ENCODE measurements around the gene TMPRSS9. TPM values are rescaled to one million over a fixed set of nuclear protein-coding genes. Genes with fewer than 3 reads are reported as not detected.

The TMPRSS9 gene
- polyA plus RNA-seq, 1 donor from 2014 or later = not detected

DNA sequence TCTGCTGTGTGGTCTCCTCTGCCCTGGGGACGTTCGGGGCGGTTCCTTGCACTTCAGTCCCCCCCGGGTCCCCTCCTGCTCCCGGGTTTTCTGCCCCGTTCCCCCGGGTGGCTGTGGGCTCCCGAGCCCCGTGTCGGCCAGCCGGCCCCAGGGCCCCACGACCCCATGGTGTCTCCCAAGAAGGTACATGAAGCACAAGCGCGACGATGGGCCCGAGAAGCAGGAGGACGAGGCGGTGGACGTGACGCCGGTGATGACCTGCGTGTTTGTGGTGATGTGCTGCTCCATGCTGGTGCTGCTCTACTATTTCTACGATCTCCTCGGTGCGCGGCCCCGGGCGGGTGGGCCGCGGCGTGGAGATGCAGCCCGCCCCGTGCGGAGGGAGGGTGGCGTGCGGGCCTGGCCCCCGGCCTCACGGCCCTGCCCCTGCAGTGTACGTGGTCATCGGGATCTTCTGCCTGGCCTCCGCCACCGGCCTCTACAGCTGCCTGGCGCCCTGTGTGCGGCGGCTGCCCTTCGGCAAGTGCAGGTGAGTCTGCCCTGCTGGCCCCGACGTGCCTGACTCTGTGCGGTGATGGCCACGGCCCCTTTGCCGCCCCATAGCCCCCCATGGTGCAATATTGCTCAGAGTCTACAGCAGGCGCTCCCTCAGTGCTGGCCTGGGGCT is 20.3 kb upstream of the TMPRSS9 start:
- TF ChIP-seq MXI1 (conservative IDR thresholded peaks at IDR 0.05; ENCODE audit: poor library complexity, severe bottlenecking) (no peak), EZH2 (IDR thresholded peaks at IDR 0.05; ENCODE audit: borderline replicate concordance, insufficient read depth, low read length, poor library complexity, severe bottlenecking) (no peak), RAD21 (conservative IDR thresholded peaks at IDR 0.05) (no peak), TAF1 (IDR thresholded peaks at IDR 0.05; ENCODE audit: low read depth) (no peak), EP300 (conservative IDR thresholded peaks at IDR 0.05; ENCODE audit: poor library complexity, severe bottlenecking) (no peak), SMC3 (conservative IDR thresholded peaks at IDR 0.05; ENCODE audit: poor library complexity) (no peak), POLR2AphosphoS5 (IDR thresholded peaks at IDR 0.05) (no peak)
- TF ChIP-seq, protein P1, sequence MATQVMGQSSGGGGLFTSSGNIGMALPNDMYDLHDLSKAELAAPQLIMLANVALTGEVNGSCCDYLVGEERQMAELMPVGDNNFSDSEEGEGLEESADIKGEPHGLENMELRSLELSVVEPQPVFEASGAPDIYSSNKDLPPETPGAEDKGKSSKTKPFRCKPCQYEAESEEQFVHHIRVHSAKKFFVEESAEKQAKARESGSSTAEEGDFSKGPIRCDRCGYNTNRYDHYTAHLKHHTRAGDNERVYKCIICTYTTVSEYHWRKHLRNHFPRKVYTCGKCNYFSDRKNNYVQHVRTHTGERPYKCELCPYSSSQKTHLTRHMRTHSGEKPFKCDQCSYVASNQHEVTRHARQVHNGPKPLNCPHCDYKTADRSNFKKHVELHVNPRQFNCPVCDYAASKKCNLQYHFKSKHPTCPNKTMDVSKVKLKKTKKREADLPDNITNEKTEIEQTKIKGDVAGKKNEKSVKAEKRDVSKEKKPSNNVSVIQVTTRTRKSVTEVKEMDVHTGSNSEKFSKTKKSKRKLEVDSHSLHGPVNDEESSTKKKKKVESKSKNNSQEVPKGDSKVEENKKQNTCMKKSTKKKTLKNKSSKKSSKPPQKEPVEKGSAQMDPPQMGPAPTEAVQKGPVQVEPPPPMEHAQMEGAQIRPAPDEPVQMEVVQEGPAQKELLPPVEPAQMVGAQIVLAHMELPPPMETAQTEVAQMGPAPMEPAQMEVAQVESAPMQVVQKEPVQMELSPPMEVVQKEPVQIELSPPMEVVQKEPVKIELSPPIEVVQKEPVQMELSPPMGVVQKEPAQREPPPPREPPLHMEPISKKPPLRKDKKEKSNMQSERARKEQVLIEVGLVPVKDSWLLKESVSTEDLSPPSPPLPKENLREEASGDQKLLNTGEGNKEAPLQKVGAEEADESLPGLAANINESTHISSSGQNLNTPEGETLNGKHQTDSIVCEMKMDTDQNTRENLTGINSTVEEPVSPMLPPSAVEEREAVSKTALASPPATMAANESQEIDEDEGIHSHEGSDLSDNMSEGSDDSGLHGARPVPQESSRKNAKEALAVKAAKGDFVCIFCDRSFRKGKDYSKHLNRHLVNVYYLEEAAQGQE (IDR thresholded peaks at IDR 0.05; ENCODE audit: borderline replicate concordance) = no peak
- TF ChIP-seq, protein P2, sequence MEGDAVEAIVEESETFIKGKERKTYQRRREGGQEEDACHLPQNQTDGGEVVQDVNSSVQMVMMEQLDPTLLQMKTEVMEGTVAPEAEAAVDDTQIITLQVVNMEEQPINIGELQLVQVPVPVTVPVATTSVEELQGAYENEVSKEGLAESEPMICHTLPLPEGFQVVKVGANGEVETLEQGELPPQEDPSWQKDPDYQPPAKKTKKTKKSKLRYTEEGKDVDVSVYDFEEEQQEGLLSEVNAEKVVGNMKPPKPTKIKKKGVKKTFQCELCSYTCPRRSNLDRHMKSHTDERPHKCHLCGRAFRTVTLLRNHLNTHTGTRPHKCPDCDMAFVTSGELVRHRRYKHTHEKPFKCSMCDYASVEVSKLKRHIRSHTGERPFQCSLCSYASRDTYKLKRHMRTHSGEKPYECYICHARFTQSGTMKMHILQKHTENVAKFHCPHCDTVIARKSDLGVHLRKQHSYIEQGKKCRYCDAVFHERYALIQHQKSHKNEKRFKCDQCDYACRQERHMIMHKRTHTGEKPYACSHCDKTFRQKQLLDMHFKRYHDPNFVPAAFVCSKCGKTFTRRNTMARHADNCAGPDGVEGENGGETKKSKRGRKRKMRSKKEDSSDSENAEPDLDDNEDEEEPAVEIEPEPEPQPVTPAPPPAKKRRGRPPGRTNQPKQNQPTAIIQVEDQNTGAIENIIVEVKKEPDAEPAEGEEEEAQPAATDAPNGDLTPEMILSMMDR (IDR thresholded peaks at IDR 0.05; ENCODE audit: poor library complexity, severe bottlenecking) = no peak
- H3K27me3 ChIP-seq (ENCODE audit: insufficient read depth, low read depth, low read length) = no peaks in the 10 kb centered on the region
- H3K9me3 ChIP-seq (ENCODE audit: low read length) = no peaks in the 10 kb centered on the region
- no peaks in the 10 kb centered on the region for H4K20me1 ChIP-seq (ENCODE audit: insufficient read depth)
- H3K79me2 ChIP-seq (replicated peaks; ENCODE audit: insufficient read depth, low read length) = peaks cover 4% of the 10 kb centered on the region
- H3K36me3 ChIP-seq (ENCODE audit: insufficient read depth, low read length) = no peaks in the 10 kb centered on the region
- no peaks in the 10 kb centered on the region for H3F3A ChIP-seq (ENCODE audit: insufficient read depth, low read length, poor library complexity, severe bottlenecking)
- no peak overlapping the region for H3K4me3 ChIP-seq (ENCODE audit: low read length)
- no peak overlapping the region for H2AFZ ChIP-seq (ENCODE audit: low read depth, low read length)
- no peak overlapping the region for H3K4me2 ChIP-seq (ENCODE audit: low read length)
- H3K9ac ChIP-seq (ENCODE audit: low read length) = no peak overlapping the region
- H3K9me2 ChIP-seq (ENCODE audit: insufficient read depth, low read length) = no peaks in the 10 kb centered on the region
- no peak overlapping the region for H3K27ac ChIP-seq (ENCODE audit: low read length)

DNA sequence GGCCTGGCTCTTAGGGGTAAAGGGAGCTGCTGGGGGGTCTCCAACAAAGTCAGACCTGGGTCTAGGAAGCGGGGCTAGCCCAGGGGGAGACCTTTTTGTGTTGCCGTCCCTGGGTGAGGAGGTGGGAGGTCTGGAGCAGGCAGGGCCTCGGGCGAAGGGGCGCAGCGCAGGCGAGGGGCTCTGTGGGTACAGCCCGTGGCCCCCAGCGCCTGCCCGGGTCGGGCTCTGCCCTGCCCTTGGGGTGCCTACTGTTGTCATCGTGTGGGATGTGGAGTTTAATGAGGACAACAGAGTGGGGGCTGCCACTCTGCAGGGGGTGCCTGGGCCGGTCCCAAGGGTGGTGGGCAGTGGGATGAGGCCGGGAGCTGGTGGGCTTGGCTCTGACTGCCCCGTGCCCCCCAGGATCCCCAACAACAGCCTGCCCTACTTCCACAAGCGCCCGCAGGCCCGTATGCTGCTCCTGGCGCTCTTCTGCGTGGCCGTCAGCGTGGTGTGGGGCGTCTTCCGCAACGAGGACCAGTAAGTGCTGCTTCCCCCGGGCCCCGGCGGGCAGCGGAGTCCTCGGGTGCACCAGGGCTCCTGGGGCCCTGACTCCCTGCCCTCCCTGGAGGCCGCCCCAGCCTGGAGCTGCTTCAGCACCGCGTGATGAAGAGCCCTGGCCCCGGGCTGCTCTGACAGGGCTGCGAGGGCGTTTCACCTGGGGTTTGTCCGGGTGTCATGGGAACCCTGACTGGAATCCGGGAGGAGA is 19.4 kb upstream of the TMPRSS9 start:
- H3K4me2 ChIP-seq (ENCODE audit: low read length) = no peak overlapping the region
- H3K4me3 ChIP-seq (ENCODE audit: low read length) = no peak overlapping the region
- H3K9me3 ChIP-seq (ENCODE audit: low read length) = no peaks in the 10 kb centered on the region
- H3K27ac ChIP-seq (ENCODE audit: low read length) = no peak overlapping the region
- peaks cover 3% of the 10 kb centered on the region for H3K36me3 ChIP-seq (ENCODE audit: insufficient read depth, low read length)
- no peaks in the 10 kb centered on the region for H3F3A ChIP-seq (ENCODE audit: insufficient read depth, low read length, poor library complexity, severe bottlenecking)
- no peaks in the 10 kb centered on the region for H3K27me3 ChIP-seq (ENCODE audit: insufficient read depth, low read depth, low read length)
- H3K9me2 ChIP-seq (ENCODE audit: insufficient read depth, low read length) = no peaks in the 10 kb centered on the region
- H3K9ac ChIP-seq (ENCODE audit: low read length) = no peak overlapping the region
- TF ChIP-seq SMC3 (conservative IDR thresholded peaks at IDR 0.05; ENCODE audit: poor library complexity) (no peak), TAF1 (IDR thresholded peaks at IDR 0.05; ENCODE audit: low read depth) (no peak), EZH2 (IDR thresholded peaks at IDR 0.05; ENCODE audit: borderline replicate concordance, insufficient read depth, low read length, poor library complexity, severe bottlenecking) (no peak), EP300 (conservative IDR thresholded peaks at IDR 0.05; ENCODE audit: poor library complexity, severe bottlenecking) (no peak), POLR2AphosphoS5 (IDR thresholded peaks at IDR 0.05) (no peak), MXI1 (conservative IDR thresholded peaks at IDR 0.05; ENCODE audit: poor library complexity, severe bottlenecking) (no peak), RAD21 (conservative IDR thresholded peaks at IDR 0.05) (no peak)
- TF ChIP-seq, protein P2 (IDR thresholded peaks at IDR 0.05; ENCODE audit: poor library complexity, severe bottlenecking) = no peak
- H4K20me1 ChIP-seq (ENCODE audit: insufficient read depth) = no peaks in the 10 kb centered on the region
- H3K79me2 ChIP-seq (replicated peaks; ENCODE audit: insufficient read depth, low read length) = peaks cover 4% of the 10 kb centered on the region
- no peak overlapping the region for H2AFZ ChIP-seq (ENCODE audit: low read depth, low read length)

All from neural cell (in vitro differentiated cells).